GM19328 (cell line): Measurements from ENCODE around the gene RFLNA.

Experiments used
- ATAC-seq: cut with Tn5 transposase; IDR thresholded peaks from one replicate; pipeline ENCODE4 v1.9.1; 2021; ENCODE audit warnings: mild to moderate bottlenecking, moderate library complexity; ENCODE audit not compliant: unreplicated experiment

RFLNA gene

GRCh38 chr12:124354400-124354799 lies 59.5 kb downstream of the RFLNA start:
- ATAC-seq, result no peak

DNA sequence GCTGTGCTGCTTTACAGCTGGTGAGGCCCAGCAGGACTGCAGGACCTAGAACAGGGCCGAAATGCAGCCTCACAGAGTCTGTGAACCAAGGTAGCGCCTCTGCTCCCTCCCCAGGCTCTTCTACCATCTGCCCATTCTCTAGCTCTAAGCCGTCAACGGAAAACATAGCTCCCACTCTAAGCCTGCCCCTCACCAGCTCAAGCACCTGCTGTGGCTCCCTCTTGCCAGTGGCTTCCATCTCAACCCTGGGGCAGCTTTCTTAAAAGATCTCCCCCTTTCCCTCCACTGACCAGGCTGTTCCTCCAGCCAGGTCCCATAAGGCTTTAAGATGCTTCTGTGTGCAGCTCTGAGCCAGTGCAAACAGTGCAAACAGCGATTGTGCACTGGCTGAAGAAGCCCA lies 61.3 kb downstream of the RFLNA start:
- no peak for ATAC-seq

DNA sequence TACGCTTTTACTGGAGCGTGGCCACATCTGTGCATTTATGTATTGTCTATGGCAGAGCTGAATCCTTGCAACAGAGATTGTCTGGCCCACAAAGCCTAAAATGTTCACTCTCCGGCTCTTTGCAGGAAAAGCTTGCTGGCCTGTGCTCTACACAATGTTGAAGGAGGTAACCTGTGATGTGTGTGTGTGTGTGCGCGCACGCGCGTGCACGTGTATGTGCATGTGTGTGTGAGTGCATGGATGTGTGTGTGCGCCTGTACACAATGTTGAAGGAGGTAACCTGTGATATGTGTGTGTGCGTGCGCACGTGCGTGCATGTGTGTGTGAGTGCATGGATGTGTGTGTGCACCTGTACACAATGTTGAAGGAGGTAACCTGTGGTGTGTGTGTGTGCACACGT lies 62.7 kb downstream of the RFLNA start:
- no peak for ATAC-seq

GRCh38 chr12:124358572-124358971 lies 63.7 kb downstream of the RFLNA start:
- ATAC-seq, result no peak

- ATAC-seq, result no peak
These were observed 65.0 kb downstream of the RFLNA start for GRCh38 chr12:124359671-124360581.

GRCh38 chr12:124361074-124361970 lies 66.4 kb downstream of the RFLNA start:
- no peak for ATAC-seq

- no peak for ATAC-seq
These were observed 67.1 kb downstream of the RFLNA start for GRCh38 chr12:124361996-124362395.

GRCh38 chr12:124363353-124363965 lies 68.6 kb downstream of the RFLNA start:
- no peak for ATAC-seq

- no peak for ATAC-seq
These were observed 69.7 kb downstream of the RFLNA start for GRCh38 chr12:124364543-124364942.
